HCT116 (cell line): Measurements from ENCODE around the gene TTC39C. TPM values are rescaled to one million over a fixed set of nuclear protein-coding genes. Genes with fewer than 3 reads are reported as not detected.
"Not testable (repeated sequence)": the region's sequence is repeated elsewhere in the genome, so short reads cannot be mapped to it uniquely, and the experiment has no call there.

Source experiments
- ATAC-seq: fragments of 200-7000 bp; cut with Tn5 transposase; 2 replicates; pipeline ENCODE4 v1.9.1; 2020; ENCODE audit warnings: mild to moderate bottlenecking, moderate library complexity
- BruUV-seq: library from RNA; stranded (reverse); fragments of 400-500 nt; replicated peaks from 2 replicates; lab custom pipeline; 2021; lab: Mats Ljungman, UMichigan
- CTCF ChIA-PET: fragments of 300-600 bp; sonication (Branson Sonifier 250); formaldehyde crosslinking; loops from one replicate; lab custom pipeline; 2021; ENCODE audit warnings: antibody characterized with exemption; lab: Charles Lee
- POLR2A ChIA-PET: fragments of 300-600, 350-600 bp; sonication (Branson Sonifier 250); formaldehyde crosslinking; loops from one replicate; lab custom pipeline; 2021; ENCODE audit warnings: antibody characterized with exemption; lab: Charles Lee
- RAD21 ChIA-PET, 2 experiments: fragments of 300-600 bp; sonication (Branson Sonifier 250); formaldehyde crosslinking; loops; one replicate each; lab custom pipeline; 2023; ENCODE audit warnings: low total read pairs in 2 of 2; ENCODE audit not compliant: uncharacterized antibody in 2 of 2, unreplicated experiment in 2 of 2, low non-redundant PET in 1 of 2; lab: Charles Lee
- DNase-seq: peaks from one replicate; pipeline ENCODE4 v3.0.0-alpha.2; 2010; ENCODE audit warnings: low read depth, low spot score
- H2AFZ ChIP-seq: fragments of 200-600 bp; shearing (Covaris generic), sonication (generic); 2 replicates; pipeline ENCODE4 v1.6.1; 2017; ENCODE audit warnings: low read depth, mixed run types, mixed read lengths, antibody characterized with exemption, low read length; ENCODE audit not compliant: poor library complexity, severe bottlenecking
- H3K27ac ChIP-seq: 2 replicates; pipeline ENCODE4 v1.5.1; 2012; ENCODE audit warnings: low read depth, low read length
- H3K27me3 ChIP-seq: fragments of 200-600 bp; sonication (generic); 2 replicates; pipeline ENCODE4 v1.6.1; 2016; ENCODE audit warnings: mixed run types, low read length, mixed read lengths; ENCODE audit not compliant: insufficient read depth
- H3K36me3 ChIP-seq, 2 experiments: fragments of 200-500 bp in 1 of 2; fragments of 200-600 bp in 1 of 2; sonication (Bioruptor generic) in 1 of 2; sonication (generic) in 1 of 2; 2 replicates each; pipeline versions ENCODE4 v1.5.1 to v1.6.1; 2014 to 2016; ENCODE audit warnings: low read length in 2 of 2, inconsistent platforms in 1 of 2, mixed read lengths in 1 of 2, mixed run types in 1 of 2; ENCODE audit not compliant: insufficient read depth in 2 of 2, control insufficient read depth in 1 of 2
- H3K4me1 ChIP-seq, 2 experiments: fragments of 200-600 bp in 1 of 2; sonication (generic) in 1 of 2; 2 replicates each; pipeline versions ENCODE4 v1.5.1 to v1.6.1; 2012 to 2017; ENCODE audit warnings: low read length in 2 of 2, inconsistent platforms in 1 of 2, mild to moderate bottlenecking in 1 of 2, mixed read lengths in 1 of 2, mixed run types in 1 of 2, moderate library complexity in 1 of 2; ENCODE audit not compliant: insufficient read depth in 2 of 2, control insufficient read depth in 1 of 2
- H3K4me2 ChIP-seq: fragments of 200-600 bp; sonication (generic); 2 replicates; pipeline ENCODE4 v1.6.1; 2017; ENCODE audit warnings: mixed run types, low read length, mixed read lengths
- H3K4me3 ChIP-seq, 2 experiments: fragments of 200-600 bp in 1 of 2; sonication (generic) in 1 of 2; replicated peaks in 1 of 2; 2 replicates each; pipeline ENCODE4 v1.5.1; 2011 to 2016; ENCODE audit warnings: low read length in 2 of 2, control low read depth in 1 of 2, low read depth in 1 of 2, mild to moderate bottlenecking in 1 of 2, mixed read lengths in 1 of 2, mixed run types in 1 of 2
- H3K79me2 ChIP-seq: fragments of 200-600 bp; sonication (generic); 2 replicates; pipeline ENCODE4 v1.6.1; 2017; ENCODE audit warnings: mild to moderate bottlenecking, mixed run types, low read length, moderate library complexity, mixed read lengths; ENCODE audit not compliant: insufficient read depth
- H3K9ac ChIP-seq: fragments of 200-600 bp; sonication (generic); 2 replicates; pipeline ENCODE4 v1.6.1; 2016; ENCODE audit warnings: low read length, mixed read lengths
- H3K9me2 ChIP-seq: fragments of 200-600 bp; sonication (generic), shearing (Covaris generic); 2 replicates; pipeline ENCODE4 v1.6.1; 2017; ENCODE audit warnings: mixed run types, mild to moderate bottlenecking, moderate library complexity; ENCODE audit not compliant: insufficient read depth
- H3K9me3 ChIP-seq, 2 experiments: fragments of 200-500 bp in 1 of 2; fragments of 200-600 bp in 1 of 2; sonication (Bioruptor generic) in 1 of 2; sonication (generic) in 1 of 2; 2 replicates each; pipeline ENCODE4 v1.6.1; 2014 to 2017; ENCODE audit warnings: low read length in 2 of 2, mixed read lengths in 2 of 2, inconsistent platforms in 1 of 2, low read depth in 1 of 2, mild to moderate bottlenecking in 1 of 2, mixed run types in 1 of 2, moderate library complexity in 1 of 2; ENCODE audit not compliant: control insufficient read depth in 1 of 2, insufficient read depth in 1 of 2
- H4K20me1 ChIP-seq: fragments of 200-600 bp; sonication (generic), shearing (Covaris generic); 2 replicates; pipeline ENCODE4 v1.6.1; 2017; ENCODE audit warnings: mixed run types, mild to moderate bottlenecking, moderate library complexity; ENCODE audit not compliant: insufficient read depth
- POLR2A ChIP-seq: IDR thresholded peaks from 2 replicates; pipeline ENCODE4 v1.7.0; 2011; ENCODE audit warnings: borderline replicate concordance; ENCODE audit not compliant: insufficient read depth, insufficient read length; ENCODE audit errors: extremely low read depth
- POLR2AphosphoS5 ChIP-seq: IDR thresholded peaks from 2 replicates; pipeline ENCODE4 v1.6.1; 2011; ENCODE audit warnings: mild to moderate bottlenecking, low read depth, low read length, moderate library complexity
- TCF7L2 ChIP-seq: IDR thresholded peaks from 2 replicates; pipeline ENCODE4 v1.7.0; 2011; ENCODE audit warnings: borderline replicate concordance, inconsistent platforms; ENCODE audit not compliant: insufficient read depth, insufficient read length; ENCODE audit errors: extremely low read depth
- YY1 ChIP-seq: IDR thresholded peaks from 2 replicates; pipeline ENCODE4 v1.6.1; 2011; ENCODE audit warnings: low read length, low read depth, moderate library complexity, mild to moderate bottlenecking; ENCODE audit not compliant: insufficient replicate concordance; ENCODE audit errors: extremely low read depth
- ZFX ChIP-seq: fragments of 450-650 bp; IDR thresholded peaks from 2 replicates; pipeline ENCODE4 v1.6.1; 2017
- ZNF274 ChIP-seq: fragments of 200-500 bp; sonication (Bioruptor generic); IDR thresholded peaks from 2 replicates; pipeline ENCODE4 v1.6.1; 2014; ENCODE audit warnings: mild to moderate bottlenecking, low read depth, low read length, inconsistent platforms
- intact Hi-C: fragments of 100-400 bp; cut with micrococcal nuclease; formaldehyde crosslinking; loops from 2 replicates; pipeline ENCODE4 v1.10.0; 2022
- total RNA-seq: library from RNA; stranded (reverse); gene quantifications from one replicate; pipeline ENCODE4 v1.2.1, GENCODE V29; 2021; ENCODE audit not compliant: unreplicated experiment

TTC39C gene
- total RNA-seq, 1 experiment from 2014 or later, result 24.8 TPM

- TF ChIP-seq YY1 (no peak), ZFX (no peak), TCF7L2 (no peak), POLR2A (no peak), ZNF274 (no peak), POLR2AphosphoS5 (no peak)
Measured at GRCh38 chr18:24073791-24074190, 59.2 kb downstream of the TTC39C start (continued).

- H3K79me2 ChIP-seq, H3K36me3 ChIP-seq, H3K27me3 ChIP-seq, H3K27ac ChIP-seq, H3K4me2 ChIP-seq, POLR2A ChIA-PET, H3K9me3 ChIP-seq, CTCF ChIA-PET, ATAC-seq, H3K9ac ChIP-seq, H3K9me2 ChIP-seq, RAD21 ChIA-PET, BruUV-seq, H3K4me3 ChIP-seq, DNase-seq, H4K20me1 ChIP-seq, H2AFZ ChIP-seq: not testable (repeated sequence)
- peaks cover 17 to 20% of the 10 kb centered on the region in 2 experiments for H3K4me1 ChIP-seq
- intact Hi-C loops, result loop anchor here (5.0 to 10.0 kb wide), 2 partner anchors 38 to 50 kb away; no protein-coding TSS in a partner anchor
Measured at GRCh38 chr18:24074757-24075156, 60.2 kb downstream of the TTC39C start.
